Skeletal muscle cell (primary cell): Measurements from ENCODE around the gene COA8.

Experiments
- DNase-seq: peaks from one replicate; pipeline ENCODE4 v3.0.0-alpha.2; 2010; ENCODE audit warnings: low read depth
- H3K4me3 ChIP-seq: 2 replicates; pipeline ENCODE4 v1.5.1; 2011; ENCODE audit warnings: low read depth, mild to moderate bottlenecking, control low read depth, low read length, moderate library complexity

The COA8 gene

GRCh38 chr14:103545915-103546651, 16.7 kb upstream of the COA8 start:
- H3K4me3 ChIP-seq = no peak overlapping the region
- DNase-seq = no peak

- no peak for DNase-seq
- H3K4me3 ChIP-seq = no peak overlapping the region
These were observed 15.9 kb upstream of the COA8 start for GRCh38 chr14:103546652-103547454.

GRCh38 chr14:103547455-103547940, 15.3 kb upstream of the COA8 start:
- DNase-seq = no peak
- no peak overlapping the region for H3K4me3 ChIP-seq

GRCh38 chr14:103547941-103548462, 14.8 kb upstream of the COA8 start:
- no peak overlapping the region for H3K4me3 ChIP-seq
- no peak for DNase-seq

- no peak overlapping the region for H3K4me3 ChIP-seq
These were observed 14.1 kb upstream of the COA8 start for GRCh38 chr14:103548463-103549351.

GRCh38 chr14:103549361-103550311, 13.1 kb upstream of the COA8 start:
- no peak for DNase-seq
- no peak overlapping the region for H3K4me3 ChIP-seq

More at GRCh38 chr14:103548463-103549351, 14.1 kb upstream of the COA8 start:
- no peak for DNase-seq

- DNase-seq = no peak
- H3K4me3 ChIP-seq = no peak overlapping the region
These were observed 12.1 kb upstream of the COA8 start for GRCh38 chr14:103550451-103551337.

GRCh38 chr14:103551338-103551762, 11.4 kb upstream of the COA8 start:
- no peak for DNase-seq
- no peak overlapping the region for H3K4me3 ChIP-seq

GRCh38 chr14:103552011-103552845, 10.5 kb upstream of the COA8 start:
- H3K4me3 ChIP-seq = no peak overlapping the region
- DNase-seq = no peak

GRCh38 chr14:103552846-103553210, 9.9 kb upstream of the COA8 start:
- no peak overlapping the region for H3K4me3 ChIP-seq
- no peak for DNase-seq

- no peak overlapping the region for H3K4me3 ChIP-seq
- no peak for DNase-seq
These were observed 7.0 kb upstream of the COA8 start for GRCh38 chr14:103555559-103556337.

- DNase-seq = no peak
- no peak overlapping the region for H3K4me3 ChIP-seq
These were observed 5.6 kb upstream of the COA8 start for GRCh38 chr14:103556946-103557758.

GRCh38 chr14:103558071-103558882, 4.5 kb upstream of the COA8 start:
- no peak for DNase-seq
- no peak overlapping the region for H3K4me3 ChIP-seq

GRCh38 chr14:103559766-103560165, 3.0 kb upstream of the COA8 start:
- no peak overlapping the region for H3K4me3 ChIP-seq
- DNase-seq = no peak
